Stimulated activated CD4-positive, alpha-beta T cell treated with anti-CD3 and anti-CD28 coated beads, TNF-alpha, amount 100 ng/mL, for 4 hours (primary cell): Measurements from ENCODE around the gene ARF4.

Source experiments
- DNase-seq, 3 experiments: peaks; one replicate each; pipeline ENCODE4 v3.0.0-alpha.2; 2020; ENCODE audit warnings: low read depth in 3 of 3

The ARF4 gene

DNA sequence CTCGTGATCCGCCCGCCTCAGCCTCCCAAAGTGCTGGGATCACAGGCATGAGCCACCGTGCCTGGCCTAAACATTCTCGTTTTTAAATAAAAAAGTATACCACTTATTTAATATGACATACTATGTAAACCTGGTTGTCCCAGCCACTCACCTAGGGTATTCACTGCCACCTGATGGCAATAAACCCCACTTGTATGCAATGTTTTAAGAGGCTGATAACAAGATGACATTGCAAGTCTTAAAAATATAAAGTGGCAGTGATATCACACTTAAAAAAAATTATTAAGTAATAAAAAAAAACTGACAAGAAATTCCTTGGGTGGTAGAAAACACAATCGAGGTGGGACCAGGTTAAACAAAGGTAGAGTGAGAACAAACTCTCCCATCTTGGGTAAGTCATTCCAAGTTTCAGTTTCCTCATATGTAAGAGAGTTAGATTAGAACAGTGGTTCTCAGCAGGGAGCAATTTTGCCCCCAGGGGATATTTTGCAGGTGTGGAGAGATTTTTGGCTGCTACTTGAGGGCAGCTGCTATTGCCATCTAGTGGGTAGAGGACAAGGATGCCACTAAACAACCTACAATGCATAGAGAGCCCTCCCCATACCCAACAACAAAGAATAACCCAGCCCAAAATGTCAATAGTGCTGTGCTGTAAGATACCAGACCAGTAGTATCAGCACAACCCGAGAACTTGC, 14.5 kb downstream of the ARF4 start:
- DNase-seq = no peak

- no peak for DNase-seq
Observed at GRCh38 chr3:57577801-57578200, 19.3 kb downstream of the ARF4 start.

DNA sequence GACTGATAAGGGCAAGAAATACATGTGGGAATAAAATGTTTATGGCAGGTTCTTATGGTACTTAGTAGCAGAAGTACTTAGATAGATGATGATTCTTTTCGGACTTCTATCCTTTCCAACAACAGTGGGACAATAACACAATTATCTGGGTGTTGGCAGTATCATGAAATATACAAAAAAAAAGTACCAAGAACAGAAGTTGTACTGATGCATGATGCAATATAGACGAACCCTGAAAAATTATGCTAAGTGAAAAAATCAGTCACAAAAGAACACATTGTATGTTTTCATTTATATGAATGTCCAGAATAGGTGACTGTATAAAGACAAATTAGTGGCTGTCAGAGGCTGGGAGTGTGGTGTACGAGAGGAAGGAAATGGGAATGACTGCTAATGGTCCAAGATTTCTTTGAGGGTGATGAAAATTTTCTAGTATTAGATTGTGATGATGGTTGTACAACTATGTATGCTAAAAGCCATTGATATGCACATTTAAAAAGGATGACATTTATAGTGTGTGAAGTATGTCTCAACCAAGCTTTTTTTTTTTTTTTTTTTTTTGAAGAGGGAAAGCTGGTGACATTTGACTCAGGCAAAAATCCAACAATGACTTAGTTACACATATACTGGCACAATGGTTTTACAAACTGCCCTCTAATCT, 21.0 kb downstream of the ARF4 start:
- DNase-seq = no peak

DNA sequence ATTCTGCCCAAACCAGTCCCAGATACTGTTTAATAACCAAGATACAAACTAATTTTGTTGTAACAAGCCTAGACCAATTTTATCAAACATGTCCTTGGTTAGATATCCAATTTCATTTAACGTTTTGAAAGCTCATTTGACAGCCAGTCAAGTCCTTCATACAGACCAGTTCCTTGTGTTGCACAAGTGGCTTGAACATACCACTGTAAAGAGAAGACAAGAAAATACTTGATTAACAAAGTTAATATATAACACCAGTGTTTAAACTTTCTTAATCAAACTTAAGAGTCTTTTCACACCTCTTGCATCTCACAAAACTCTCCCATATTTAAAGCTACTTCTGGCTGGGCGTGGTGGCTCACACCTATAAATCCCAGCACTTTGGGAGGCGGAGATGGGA, 25.0 kb downstream of the ARF4 start:
- no peak for DNase-seq

DNA sequence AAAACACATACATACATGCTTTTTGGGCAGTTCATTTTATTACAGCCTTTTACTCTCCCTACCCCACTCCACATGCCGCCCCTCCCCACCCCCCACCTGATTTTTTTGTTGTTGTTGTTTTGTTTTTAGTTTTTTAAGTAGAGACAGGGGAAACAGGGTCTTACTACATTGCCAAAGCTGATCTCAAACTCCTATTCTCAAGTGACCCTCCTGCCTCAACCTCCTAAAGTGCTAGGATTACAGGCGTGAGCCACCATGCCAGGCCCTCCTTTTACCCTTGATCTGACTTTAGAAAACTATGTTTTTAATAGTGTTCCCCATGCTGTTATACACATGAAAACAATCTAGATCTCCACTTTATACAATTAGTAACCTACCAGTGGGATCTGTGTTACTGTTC, 26.3 kb downstream of the ARF4 start:
- DNase-seq = no peak

- DNase-seq = no peak
Observed at GRCh38 chr3:57569859-57570450, 27.2 kb downstream of the ARF4 start.

DNA sequence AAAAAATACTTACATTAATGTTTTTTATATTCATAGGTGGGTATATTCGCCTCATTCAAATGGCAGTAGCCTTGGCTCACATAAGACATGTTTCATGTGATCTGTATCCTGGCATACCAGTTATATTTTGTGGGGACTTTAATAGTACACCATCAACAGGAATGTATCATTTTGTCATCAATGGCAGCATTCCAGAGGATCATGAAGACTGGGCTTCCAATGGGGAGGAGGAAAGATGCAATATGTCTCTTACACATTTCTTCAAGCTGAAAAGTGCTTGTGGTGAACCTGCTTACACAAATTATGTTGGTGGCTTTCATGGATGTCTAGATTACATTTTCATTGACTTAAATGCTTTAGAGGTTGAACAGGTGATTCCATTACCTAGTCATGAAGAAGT, 37.6 kb downstream of the ARF4 start:
- no peak for DNase-seq

DNA sequence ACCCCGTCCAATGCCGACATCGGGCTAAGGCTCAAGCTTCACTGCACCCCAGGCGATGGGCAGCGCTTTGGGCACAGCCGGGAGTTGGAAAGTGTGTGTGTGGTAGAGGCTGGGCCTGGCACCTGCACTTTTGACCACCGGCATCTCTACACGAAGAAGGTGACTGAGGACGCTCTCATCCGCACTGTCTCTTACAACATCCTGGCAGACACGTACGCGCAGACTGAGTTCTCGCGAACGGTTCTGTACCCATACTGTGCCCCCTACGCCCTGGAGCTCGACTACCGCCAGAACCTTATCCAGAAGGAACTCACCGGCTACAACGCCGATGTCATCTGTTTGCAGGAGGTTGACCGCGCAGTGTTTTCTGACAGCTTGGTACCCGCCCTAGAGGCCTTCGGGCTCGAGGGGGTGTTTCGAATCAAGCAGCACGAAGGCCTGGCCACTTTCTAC, 40.0 kb downstream of the ARF4 start:
- peak in 2 of 3 experiments; percentile 7 to 11 for DNase-seq

- DNase-seq = no peak
Observed at GRCh38 chr3:57556459-57557084, 40.6 kb downstream of the ARF4 start.

DNA sequence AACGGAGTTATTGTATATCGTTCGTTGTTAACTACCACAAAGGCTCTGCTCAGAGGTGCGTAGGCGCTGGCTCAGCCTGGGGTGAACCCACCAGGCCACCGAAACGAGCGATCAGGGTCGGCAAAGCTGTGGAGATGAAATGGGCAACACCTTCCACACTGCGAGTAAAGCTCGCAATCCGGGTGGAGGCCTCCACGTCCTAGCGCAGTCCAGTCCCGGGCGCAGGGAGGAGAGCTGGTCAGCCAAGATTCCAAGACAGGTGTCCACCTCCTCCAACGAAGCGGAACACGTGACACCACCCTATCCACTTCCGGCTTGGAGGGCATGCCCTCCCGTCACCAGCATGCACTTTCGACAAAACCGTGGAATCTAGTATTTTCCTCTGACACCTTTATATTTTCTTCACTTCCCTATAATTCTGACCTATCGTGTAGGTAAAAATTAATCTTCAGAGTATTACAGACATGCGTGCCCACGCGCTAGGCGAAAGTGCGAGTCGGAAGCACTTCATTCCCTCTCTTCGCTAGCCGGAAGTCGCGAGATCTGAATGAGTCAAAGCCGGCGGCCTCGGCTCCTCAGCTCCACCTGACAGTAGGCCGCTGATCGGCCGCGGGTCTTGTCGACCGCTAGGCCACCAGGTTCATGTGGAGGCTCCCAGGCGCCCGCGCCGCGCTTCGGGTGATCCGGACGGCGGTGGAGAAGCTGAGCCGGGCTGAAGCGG, 41.2 kb downstream of the ARF4 start, which contains the start of gene PDE12:
TSS of gene PDE12 (plus strand) at position 537 of the 721 bp plus-strand sequence. CDS start at position 643, 106 bp downstream.
- DNase-seq = peak; percentile 65 to 70 (median 69)

GRCh38 chr3:57555306-57555705, 41.8 kb downstream of the ARF4 start:
- DNase-seq = no peak

- no peak for DNase-seq
Observed at GRCh38 chr3:57546616-57547015, 50.5 kb downstream of the ARF4 start.

DNA sequence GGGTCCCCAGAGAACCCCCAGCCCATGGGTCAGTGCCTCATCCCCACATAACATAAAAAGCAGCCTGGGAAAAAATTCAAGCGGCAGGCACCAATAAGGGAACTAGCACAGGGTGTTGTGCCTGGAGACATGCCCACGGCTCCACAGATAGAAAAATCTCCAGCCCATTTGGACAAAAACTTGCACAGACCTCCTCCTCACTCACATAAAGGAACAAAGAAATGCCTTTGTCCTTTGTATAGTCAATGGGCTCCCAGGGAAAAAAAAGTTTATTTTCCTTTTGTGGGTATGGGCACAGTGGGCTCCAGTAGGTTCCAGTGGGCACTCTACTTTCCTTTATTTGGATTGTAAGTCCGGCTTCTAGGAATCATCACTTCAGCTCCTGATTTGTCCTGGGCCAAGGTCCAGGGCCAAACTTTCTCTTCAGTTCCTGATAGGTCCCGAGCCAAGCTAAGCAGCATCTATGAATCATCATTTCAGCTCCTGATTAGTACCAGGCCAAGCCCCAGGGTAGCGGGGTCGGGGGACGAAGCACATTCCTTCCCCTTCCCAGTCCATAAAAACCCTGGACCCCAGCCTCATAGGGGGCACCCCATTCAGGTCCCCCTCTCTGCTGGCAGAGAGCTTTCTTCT, 51.4 kb downstream of the ARF4 start:
- DNase-seq = no peak

- DNase-seq = no peak
Observed at GRCh38 chr3:57544181-57545125, 52.7 kb downstream of the ARF4 start, which contains the start of gene DNAH12. DNAH12 (minus strand) TSS chr3:57544344; CDS start chr3:57542870, 1,474 bp downstream.

- DNase-seq = no peak
Observed at GRCh38 chr3:57538465-57538864, 58.7 kb downstream of the ARF4 start.

- no peak for DNase-seq
Observed at GRCh38 chr3:57530071-57530608, 67.0 kb downstream of the ARF4 start.
